ENCODE data around the gene CANX.

GRCh38 chr5:179780362-179780761 is 81.6 kb downstream of the CANX start:
- TF ChIP-seq CTCF (IDR thresholded peaks at IDR 0.05) (no peak), POLR2AphosphoS5 (IDR thresholded peaks at IDR 0.05) (no peak)

Data from sigmoid colon (tissue), 4 donors.